Measurements from ENCODE around the gene TRIM17.
A peak's percentile ranks its signal among the peaks of the same experiment; 100 is the strongest.

TRIM17 gene

DNA sequence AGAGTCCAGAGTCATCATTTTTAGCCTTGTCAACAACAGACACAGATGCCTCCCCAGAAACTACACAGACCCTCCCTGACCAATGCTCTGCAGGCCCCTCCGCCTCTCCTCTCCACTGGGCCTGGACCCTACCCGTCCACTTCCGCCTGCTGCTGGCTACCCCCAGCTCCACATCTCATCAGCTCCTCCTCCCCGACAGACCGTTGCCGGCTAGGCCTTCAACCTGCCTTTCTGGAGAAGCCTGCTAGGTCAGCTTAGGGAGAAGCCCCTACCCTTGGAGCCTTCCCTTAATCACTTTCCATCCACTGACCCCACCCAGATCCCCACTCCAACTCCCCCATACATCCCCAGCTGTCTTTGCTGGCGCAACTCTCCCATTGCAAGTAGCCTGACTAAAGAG, 1.4 kb downstream of the TRIM17 start:
- Histone ChIP-seq H3K4me1 (ENCODE audit: control insufficient read depth, insufficient read depth, low read length) (peaks cover 19% of the 10 kb centered on the region), H3K27me3 (ENCODE audit: control insufficient read depth, insufficient read depth, low read length) (peaks cover 57% of the 10 kb centered on the region), H3K9me3 (ENCODE audit: control insufficient read depth, insufficient read depth, low read depth, low read length) (no peaks in the 10 kb centered on the region), H3K27ac (ENCODE audit: low read depth, low read length) (no peak overlapping the region), H3K4me3 (ENCODE audit: low read depth, low read length) (peak overlapping the region; percentile 59; the same call in 1 of the 2 replicates), H3K9ac (ENCODE audit: low read length) (no peak overlapping the region), H3K36me3 (ENCODE audit: control insufficient read depth, insufficient read depth, low read length) (0 out of 2 replicates have a peak, but pooled peaks cover 4% of the 10 kb centered on the region)

DNA sequence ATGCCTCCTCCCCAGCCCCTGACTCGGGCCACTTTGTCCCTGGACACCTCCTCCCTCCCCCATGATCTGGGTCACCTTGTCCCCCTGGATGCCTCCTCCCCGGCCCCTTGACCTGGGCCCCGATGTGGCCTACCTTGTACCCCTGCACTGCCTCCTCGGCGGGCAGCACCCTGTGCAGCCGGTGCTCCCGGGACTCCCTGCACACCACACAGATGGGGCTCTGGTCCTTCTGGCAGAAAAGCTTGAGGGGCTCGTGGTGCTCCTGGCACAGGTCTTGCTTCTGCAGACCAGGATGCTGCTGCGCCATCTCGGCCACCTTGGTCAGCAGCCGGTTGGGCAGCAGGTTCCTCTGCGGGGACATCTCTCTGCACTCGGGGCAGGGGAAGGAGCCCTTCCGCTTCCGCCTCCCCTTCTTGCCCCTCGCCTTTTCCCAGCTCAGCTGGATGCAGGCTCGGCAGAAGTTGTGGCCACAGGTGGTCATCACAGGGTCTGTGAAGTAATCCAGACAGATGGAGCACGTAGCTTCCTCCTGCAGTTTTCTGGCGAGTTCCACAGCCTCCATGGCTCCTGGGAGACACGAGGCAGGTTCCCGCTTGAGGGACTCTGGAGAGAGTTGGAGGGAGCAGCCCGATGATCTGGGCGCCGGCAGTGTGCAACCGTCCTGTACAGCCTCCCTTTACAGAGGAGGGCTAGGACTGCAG, 2.0 kb downstream of the TRIM17 start:
- Histone ChIP-seq H3K9me3 (ENCODE audit: control insufficient read depth, insufficient read depth, low read depth, low read length) (no peaks in the 10 kb centered on the region), H3K36me3 (ENCODE audit: control insufficient read depth, insufficient read depth, low read length) (0 out of 2 replicates have a peak, but pooled peaks cover 4% of the 10 kb centered on the region), H3K4me3 (ENCODE audit: low read depth, low read length) (no peak overlapping the region), H3K9ac (ENCODE audit: low read length) (no peak overlapping the region), H3K27ac (ENCODE audit: low read depth, low read length) (no peak overlapping the region), H3K4me1 (ENCODE audit: control insufficient read depth, insufficient read depth, low read length) (peaks cover 19% of the 10 kb centered on the region), H3K27me3 (ENCODE audit: control insufficient read depth, insufficient read depth, low read length) (peaks cover 52% of the 10 kb centered on the region)

DNA sequence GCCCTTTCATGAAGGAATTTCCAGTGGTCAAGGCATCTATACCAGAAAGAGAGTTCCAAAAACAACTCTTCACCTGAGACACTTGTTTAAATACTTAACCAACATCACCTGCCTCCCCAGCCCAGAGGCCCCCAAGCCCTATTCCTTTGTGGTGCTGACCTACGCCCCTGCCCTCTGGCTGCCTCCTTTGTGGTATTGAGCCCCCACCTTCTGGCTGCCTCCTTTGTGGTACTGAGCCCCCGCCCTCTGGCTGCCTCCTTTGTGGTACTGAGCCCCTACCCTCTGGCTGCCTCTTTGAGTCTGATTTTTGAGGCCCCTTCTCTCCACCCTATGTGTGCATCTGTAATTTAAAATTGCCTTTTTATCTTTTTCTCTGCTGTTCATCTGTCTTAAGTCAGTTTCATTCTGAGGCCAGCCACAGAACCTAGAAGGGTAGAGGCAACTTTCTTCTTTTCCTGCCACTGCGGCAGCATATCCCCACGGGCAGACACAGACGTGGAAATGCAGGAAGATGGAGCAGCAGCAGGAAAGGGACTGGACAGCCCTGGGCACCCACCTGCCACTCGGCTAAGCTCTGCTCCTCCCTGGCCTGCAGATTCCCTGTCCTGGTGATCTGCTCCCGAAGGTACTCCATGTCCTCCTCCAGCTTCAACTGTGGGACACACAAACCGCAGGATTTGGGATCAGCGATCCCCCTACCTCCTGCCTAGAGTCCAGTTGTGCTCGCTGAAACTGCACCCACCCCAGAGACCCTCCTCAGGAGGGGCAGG, 3.2 kb downstream of the TRIM17 start:
- Histone ChIP-seq H3K27me3 (ENCODE audit: control insufficient read depth, insufficient read depth, low read length) (peaks cover 44% of the 10 kb centered on the region), H3K36me3 (ENCODE audit: control insufficient read depth, insufficient read depth, low read length) (0 out of 2 replicates have a peak, but pooled peaks cover 4% of the 10 kb centered on the region), H3K9ac (ENCODE audit: low read length) (no peak overlapping the region), H3K9me3 (ENCODE audit: control insufficient read depth, insufficient read depth, low read depth, low read length) (no peaks in the 10 kb centered on the region), H3K4me3 (ENCODE audit: low read depth, low read length) (no peak overlapping the region), H3K4me1 (ENCODE audit: control insufficient read depth, insufficient read depth, low read length) (peaks cover 22% of the 10 kb centered on the region), H3K27ac (ENCODE audit: low read depth, low read length) (no peak overlapping the region)

DNA sequence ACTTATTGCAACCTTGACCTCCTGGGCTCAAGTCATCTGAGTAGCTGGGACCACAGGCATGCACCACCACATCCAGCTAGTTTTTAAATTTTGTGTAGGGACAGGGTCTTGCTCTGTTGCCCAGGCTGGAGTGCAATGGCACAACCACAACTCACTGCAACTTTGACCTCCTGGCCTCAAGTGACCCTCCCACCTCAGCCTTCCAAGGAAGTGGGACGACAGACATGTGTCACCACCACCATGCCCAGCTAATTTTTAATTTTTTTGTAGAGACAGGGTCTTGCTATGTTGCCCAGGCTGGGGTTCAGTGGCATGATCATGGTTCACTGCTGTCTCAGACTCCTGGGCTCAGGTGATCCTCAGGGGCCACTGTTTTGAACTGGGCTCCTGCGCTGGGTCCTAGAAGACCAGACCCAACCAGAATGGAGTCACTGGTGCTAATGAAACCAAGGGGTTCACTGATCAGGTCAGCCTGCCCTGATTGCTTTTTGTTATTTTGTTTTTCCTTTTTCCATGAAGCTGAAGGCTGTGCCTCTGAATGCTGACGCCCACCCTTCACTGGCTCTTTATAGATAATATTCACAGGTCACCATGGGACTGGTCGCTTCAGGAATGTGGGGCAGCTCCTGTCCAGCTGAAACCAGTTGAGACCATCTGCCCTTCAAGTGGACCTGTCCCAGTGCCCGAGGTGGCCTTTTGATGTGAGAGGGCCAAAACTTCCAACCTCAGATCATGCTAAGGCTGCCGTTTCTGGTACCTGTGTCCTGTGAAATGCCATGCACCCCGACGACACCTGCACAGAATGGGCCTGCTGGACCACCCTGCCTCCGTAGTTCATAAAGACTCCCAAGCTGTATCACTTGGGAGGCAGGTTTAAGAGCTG, 4.9 kb downstream of the TRIM17 start:
- H3K9ac ChIP-seq (ENCODE audit: low read length), result no peak overlapping the region

DNA sequence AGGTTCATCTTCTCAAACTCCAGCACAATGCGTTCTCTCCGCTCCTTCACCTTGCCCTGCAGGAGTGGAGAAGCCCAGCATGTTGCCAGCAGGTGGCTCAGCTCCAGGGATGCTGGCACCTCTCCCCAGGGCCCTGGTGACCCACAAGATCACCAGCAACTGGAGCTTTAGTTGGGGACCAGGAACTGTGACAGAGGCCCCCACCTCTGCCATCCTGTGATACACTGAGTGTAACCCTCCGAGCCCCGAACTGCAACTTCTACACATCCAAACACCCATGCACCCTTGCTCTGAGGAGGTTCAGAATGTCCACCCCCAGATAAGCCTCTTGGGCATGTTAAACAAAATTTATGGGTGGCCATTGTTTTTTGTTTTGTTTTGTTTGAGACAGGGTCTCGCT, 5.5 kb downstream of the TRIM17 start:
- Histone ChIP-seq H3K9ac (ENCODE audit: low read length) (no peak overlapping the region), H3K9me3 (ENCODE audit: control insufficient read depth, insufficient read depth, low read depth, low read length) (no peaks in the 10 kb centered on the region), H3K27me3 (ENCODE audit: control insufficient read depth, insufficient read depth, low read length) (peaks cover 29% of the 10 kb centered on the region), H3K4me3 (ENCODE audit: low read depth, low read length) (no peak overlapping the region), H3K27ac (ENCODE audit: low read depth, low read length) (no peak overlapping the region), H3K4me1 (ENCODE audit: control insufficient read depth, insufficient read depth, low read length) (peaks cover 16% of the 10 kb centered on the region), H3K36me3 (ENCODE audit: control insufficient read depth, insufficient read depth, low read length) (0 out of 2 replicates have a peak, but pooled peaks cover 4% of the 10 kb centered on the region)

More for the DNA sequence above, 4.9 kb downstream of the TRIM17 start:
- 0 out of 2 replicates have a peak, but pooled peaks cover 4% of the 10 kb centered on the region for H3K36me3 ChIP-seq (ENCODE audit: control insufficient read depth, insufficient read depth, low read length)
- H3K9me3 ChIP-seq (ENCODE audit: control insufficient read depth, insufficient read depth, low read depth, low read length), result no peaks in the 10 kb centered on the region
- no peak overlapping the region for H3K27ac ChIP-seq (ENCODE audit: low read depth, low read length)
- peaks cover 16% of the 10 kb centered on the region for H3K4me1 ChIP-seq (ENCODE audit: control insufficient read depth, insufficient read depth, low read length)
- no peak overlapping the region for H3K4me3 ChIP-seq (ENCODE audit: low read depth, low read length)
- peaks cover 29% of the 10 kb centered on the region for H3K27me3 ChIP-seq (ENCODE audit: control insufficient read depth, insufficient read depth, low read length)

- Histone ChIP-seq H3K36me3 (ENCODE audit: control insufficient read depth, insufficient read depth, low read length) (0 out of 2 replicates have a peak, but pooled peaks cover 4% of the 10 kb centered on the region), H3K4me3 (ENCODE audit: low read depth, low read length) (no peak overlapping the region), H3K27ac (ENCODE audit: low read depth, low read length) (no peak overlapping the region), H3K4me1 (ENCODE audit: control insufficient read depth, insufficient read depth, low read length) (peaks cover 13% of the 10 kb centered on the region), H3K9me3 (ENCODE audit: control insufficient read depth, insufficient read depth, low read depth, low read length) (no peaks in the 10 kb centered on the region), H3K27me3 (ENCODE audit: control insufficient read depth, insufficient read depth, low read length) (peaks cover 25% of the 10 kb centered on the region), H3K9ac (ENCODE audit: low read length) (no peak overlapping the region)
Measured at GRCh38 chr1:228410671-228411070, 6.0 kb downstream of the TRIM17 start.

DNA sequence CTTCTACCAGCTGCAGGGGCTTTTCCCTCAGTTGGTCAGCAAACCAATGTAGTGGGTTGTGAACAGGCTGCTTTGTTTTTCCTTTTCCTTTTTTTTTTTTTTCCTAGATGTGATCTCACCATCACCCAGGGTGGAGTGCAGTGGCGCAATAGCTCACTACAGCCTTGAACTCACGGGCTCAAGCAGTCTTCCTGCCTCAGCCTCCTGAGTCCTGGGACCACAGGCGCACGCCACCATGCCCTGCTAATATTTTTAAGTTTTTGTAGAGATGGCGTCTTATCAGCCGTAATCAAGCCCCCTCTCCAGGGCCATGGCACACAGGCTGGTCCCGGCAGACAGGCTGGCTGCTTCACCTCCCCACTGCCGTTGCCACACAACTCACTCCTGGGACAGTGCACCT, 6.6 kb downstream of the TRIM17 start:
- 0 out of 2 replicates have a peak, but pooled peaks cover 4% of the 10 kb centered on the region for H3K36me3 ChIP-seq (ENCODE audit: control insufficient read depth, insufficient read depth, low read length)
- H3K4me3 ChIP-seq (ENCODE audit: low read depth, low read length), result no peak overlapping the region
- no peaks in the 10 kb centered on the region for H3K9me3 ChIP-seq (ENCODE audit: control insufficient read depth, insufficient read depth, low read depth, low read length)
- H3K27me3 ChIP-seq (ENCODE audit: control insufficient read depth, insufficient read depth, low read length), result peaks cover 18% of the 10 kb centered on the region
- H3K4me1 ChIP-seq (ENCODE audit: control insufficient read depth, insufficient read depth, low read length), result peaks cover 11% of the 10 kb centered on the region
- no peak overlapping the region for H3K27ac ChIP-seq (ENCODE audit: low read depth, low read length)
- no peak overlapping the region for H3K9ac ChIP-seq (ENCODE audit: low read length)

DNA sequence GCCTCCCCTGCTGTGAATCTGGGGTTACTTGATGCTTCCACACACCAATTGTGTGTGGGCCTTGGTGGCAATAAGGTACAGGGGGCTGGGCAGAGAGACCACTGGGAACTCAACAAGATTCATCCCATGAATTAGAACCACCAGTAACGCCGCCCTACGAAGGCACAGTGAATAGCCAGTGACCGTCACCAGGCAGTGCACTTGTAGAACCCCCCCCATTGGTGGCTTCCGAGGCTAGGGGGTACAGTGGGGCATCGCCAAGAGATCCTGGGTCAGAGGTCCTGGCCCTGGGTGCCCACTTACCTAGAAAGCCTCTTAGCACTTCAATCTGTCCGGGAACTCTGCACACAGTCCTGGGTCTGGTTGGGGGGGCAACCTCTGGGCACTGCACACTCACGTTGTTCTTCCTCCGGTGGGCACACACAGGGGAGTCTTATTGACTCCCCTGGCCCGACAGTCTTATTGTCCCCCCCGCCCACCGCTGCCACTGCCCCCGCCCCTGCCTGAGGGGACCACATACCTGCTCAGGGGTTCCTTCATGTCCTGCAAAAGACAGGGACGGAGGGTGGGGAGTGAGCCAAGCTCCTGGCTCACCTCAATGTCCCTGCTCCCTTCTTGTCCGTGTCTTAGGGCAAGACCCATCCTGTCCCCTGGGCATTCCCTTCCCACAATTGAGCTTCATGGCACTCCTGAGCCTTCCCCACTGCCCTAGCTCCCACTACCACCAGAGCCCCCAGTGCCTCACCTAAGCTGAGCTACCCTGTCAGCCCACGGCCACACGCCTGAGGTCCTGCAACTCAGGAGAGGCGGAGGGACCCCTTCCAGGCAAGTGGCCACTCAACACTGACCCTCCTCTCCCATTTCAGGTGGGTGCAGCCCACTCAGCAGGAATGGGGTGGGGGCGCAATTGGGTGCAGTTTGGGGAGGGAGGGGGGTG, 7.5 kb downstream of the TRIM17 start:
- no peak overlapping the region for H3K9ac ChIP-seq (ENCODE audit: low read length)
- H3K36me3 ChIP-seq (ENCODE audit: control insufficient read depth, insufficient read depth, low read length), result peaks cover 12% of the 10 kb centered on the region; the same call in 1 of the 2 replicates
- H3K4me1 ChIP-seq (ENCODE audit: control insufficient read depth, insufficient read depth, low read length), result peaks cover 15% of the 10 kb centered on the region
- no peak overlapping the region for H3K4me3 ChIP-seq (ENCODE audit: low read depth, low read length)
- H3K9me3 ChIP-seq (ENCODE audit: control insufficient read depth, insufficient read depth, low read depth, low read length), result no peaks in the 10 kb centered on the region
- H3K27me3 ChIP-seq (ENCODE audit: control insufficient read depth, insufficient read depth, low read length), result peaks cover 10% of the 10 kb centered on the region
- H3K27ac ChIP-seq (ENCODE audit: low read depth, low read length), result no peak overlapping the region

DNA sequence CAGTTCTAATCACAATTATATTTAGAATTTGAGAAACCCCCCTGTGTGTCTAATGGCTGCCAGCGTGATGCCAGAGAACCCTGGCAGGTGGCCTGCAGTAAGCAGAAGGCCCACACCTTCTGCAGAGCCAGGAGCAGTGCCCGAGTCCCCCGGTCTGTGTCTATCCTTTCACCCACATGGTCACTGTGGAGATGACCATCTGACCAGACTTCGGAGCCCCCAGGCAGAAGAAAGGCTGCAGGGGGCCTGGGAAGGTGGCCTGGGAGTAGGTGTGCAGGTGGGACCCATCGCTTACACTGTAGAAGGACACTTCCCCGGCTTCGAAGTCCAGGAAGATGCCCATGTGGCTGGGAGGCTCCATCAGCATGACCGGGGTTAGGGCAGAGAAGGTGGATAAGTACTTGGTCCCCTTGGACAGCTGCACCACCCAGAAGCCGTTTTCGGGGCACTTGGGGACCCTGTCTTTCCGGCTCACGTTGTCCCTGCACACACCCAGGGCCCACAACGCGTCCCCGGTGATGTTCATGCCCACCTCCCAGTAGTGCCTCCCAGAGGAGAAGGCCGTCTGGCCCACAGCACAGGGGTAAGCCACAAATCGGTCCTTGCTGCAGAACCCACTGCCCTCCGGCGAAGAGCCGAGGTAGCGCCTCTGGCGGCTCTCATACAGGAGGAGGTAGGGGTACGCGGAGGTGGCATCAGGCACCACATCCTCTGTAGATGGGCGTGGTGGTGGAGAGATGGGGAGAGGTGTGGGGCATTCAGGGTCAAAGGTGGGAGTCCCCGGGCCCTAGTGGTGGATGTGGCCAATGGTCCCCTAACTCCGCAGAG, 8.4 kb downstream of the TRIM17 start:
- Histone ChIP-seq H3K9ac (ENCODE audit: low read length) (no peak overlapping the region), H3K4me3 (ENCODE audit: low read depth, low read length) (peak overlapping the region; percentile 85)

More for the DNA sequence above, 8.4 kb downstream of the TRIM17 start:
- Histone ChIP-seq H3K27me3 (ENCODE audit: control insufficient read depth, insufficient read depth, low read length) (peaks cover 4% of the 10 kb centered on the region; the same call in 1 of the 2 replicates), H3K27ac (ENCODE audit: low read depth, low read length) (no peak overlapping the region), H3K9me3 (ENCODE audit: control insufficient read depth, insufficient read depth, low read depth, low read length) (no peaks in the 10 kb centered on the region), H3K36me3 (ENCODE audit: control insufficient read depth, insufficient read depth, low read length) (peaks cover 13% of the 10 kb centered on the region), H3K4me1 (ENCODE audit: control insufficient read depth, insufficient read depth, low read length) (peaks cover 15% of the 10 kb centered on the region)

All from HUES6 (cell line).